CD14-positive monocyte (primary cell): ENCODE results near the gene TNKS1BP1. TPM values are rescaled to one million over a fixed set of nuclear protein-coding genes. Genes with fewer than 3 reads are reported as not detected.

Source experiments
- DNase-seq, 3 donors: peaks; one replicate each; pipeline ENCODE4 v3.0.0-alpha.2; 2011 to 2022
- H2AFZ ChIP-seq: 2 replicates; pipeline ENCODE4 v1.6.0; 2012; ENCODE audit warnings: mild to moderate bottlenecking, low read depth, low read length, inconsistent platforms; ENCODE audit not compliant: insufficient read depth, poor library complexity, severe bottlenecking
- H3K27ac ChIP-seq, 2 donors: 1 replicate in 1 of 2; 2 replicates in 1 of 2; pipeline ENCODE4 v1.5.1; 2012 to 2013; ENCODE audit warnings: low read length in 2 of 2, control low read depth in 1 of 2, inconsistent platforms in 1 of 2, low read depth in 1 of 2, mild to moderate bottlenecking in 1 of 2
- H3K27me3 ChIP-seq, 2 donors: one replicate each; pipeline versions ENCODE4 v1.6.0 to v1.6.1; 2011 to 2013; ENCODE audit warnings: low read length in 2 of 2; ENCODE audit not compliant: control insufficient read depth in 2 of 2, insufficient read depth in 2 of 2
- H3K36me3 ChIP-seq, 2 donors: replicated peaks in 1 of 2; 1 replicate in 1 of 2; 2 replicates in 1 of 2; pipeline versions ENCODE4 v1.5.1 to v1.6.1; 2012 to 2013; ENCODE audit warnings: low read length in 2 of 2, control low read depth in 1 of 2, inconsistent platforms in 1 of 2, mild to moderate bottlenecking in 1 of 2; ENCODE audit not compliant: insufficient read depth in 2 of 2, control insufficient read depth in 1 of 2
- H3K4me1 ChIP-seq, 2 donors: 1 replicate in 1 of 2; 2 replicates in 1 of 2; pipeline versions ENCODE4 v1.5.1 to v1.6.1; 2012 to 2013; ENCODE audit warnings: low read length in 2 of 2, control low read depth in 1 of 2, inconsistent platforms in 1 of 2, mild to moderate bottlenecking in 1 of 2, moderate library complexity in 1 of 2; ENCODE audit not compliant: insufficient read depth in 2 of 2, control insufficient read depth in 1 of 2
- H3K4me2 ChIP-seq: replicated peaks from 2 replicates; pipeline ENCODE3; 2012; ENCODE audit warnings: low read length, moderate library complexity, mild to moderate bottlenecking; ENCODE audit not compliant: poor library complexity, severe bottlenecking; ENCODE audit errors: extremely low read depth
- H3K4me3 ChIP-seq, 3 experiments: fragments of 200-600 bp in 1 of 3; sonication (generic) in 1 of 3; replicated peaks in 1 of 3; 1 replicate in 2 of 3; 2 replicates in 1 of 3; pipeline ENCODE4 v1.5.1; 2011 to 2013; ENCODE audit warnings: low read length in 3 of 3, mild to moderate bottlenecking in 3 of 3, control low read depth in 2 of 3, low read depth in 2 of 3, inconsistent platforms in 1 of 3, moderate library complexity in 1 of 3
- H3K79me2 ChIP-seq: 2 replicates; pipeline ENCODE4 v1.6.0; 2012; ENCODE audit warnings: mild to moderate bottlenecking, control low read depth, inconsistent platforms, low read length, moderate library complexity; ENCODE audit not compliant: insufficient read depth
- H3K9ac ChIP-seq: 2 replicates; pipeline ENCODE4 v1.6.0; 2017; ENCODE audit warnings: low read length, mild to moderate bottlenecking; ENCODE audit not compliant: insufficient read depth, poor library complexity, severe bottlenecking
- H3K9me3 ChIP-seq, 2 donors: replicated peaks in 1 of 2; 1 replicate in 1 of 2; 2 replicates in 1 of 2; pipeline versions ENCODE4 v1.5.1 to v1.6.1; 2012 to 2013; ENCODE audit warnings: low read length in 2 of 2, control low read depth in 1 of 2; ENCODE audit not compliant: control insufficient read depth in 1 of 2, insufficient read depth in 1 of 2
- H4K20me1 ChIP-seq: 2 replicates; pipeline ENCODE4 v1.6.0; 2012; ENCODE audit warnings: mild to moderate bottlenecking, low read length, control low read depth, moderate library complexity; ENCODE audit not compliant: insufficient read depth
- H3K27ac Mint-ChIP-seq, 7 donors: one replicate each; pipeline ENCODE4 v1.8.0; 2020; ENCODE audit warnings: mild to moderate bottlenecking in 7 of 7, mixed read lengths in 7 of 7, moderate library complexity in 6 of 7, inconsistent platforms in 2 of 7
- H3K27me3 Mint-ChIP-seq, 3 donors: one replicate each; pipeline ENCODE4 v1.8.0; 2021 to 2022; ENCODE audit warnings: low read depth in 3 of 3, mild to moderate bottlenecking in 3 of 3, mixed read lengths in 3 of 3, moderate library complexity in 3 of 3, inconsistent platforms in 1 of 3
- H3K36me3 Mint-ChIP-seq, 2 donors: one replicate each; pipeline ENCODE4 v1.8.0; 2020; ENCODE audit warnings: mixed read lengths in 2 of 2, inconsistent platforms in 1 of 2, mild to moderate bottlenecking in 1 of 2
- H3K4me1 Mint-ChIP-seq: one replicate; pipeline ENCODE4 v1.8.0; 2020; ENCODE audit warnings: mild to moderate bottlenecking, mixed read lengths
- H3K4me3 Mint-ChIP-seq, 2 donors: one replicate each; pipeline ENCODE4 v1.8.0; 2020; ENCODE audit warnings: mild to moderate bottlenecking in 2 of 2, mixed read lengths in 2 of 2, moderate library complexity in 1 of 2
- H3K9me3 Mint-ChIP-seq, 7 donors: one replicate each; pipeline ENCODE4 v1.8.0; 2020 to 2022; ENCODE audit warnings: mixed read lengths in 7 of 7, mild to moderate bottlenecking in 6 of 7, moderate library complexity in 6 of 7, inconsistent platforms in 2 of 7
- WGBS: methylation state at CpG from one replicate; pipeline ENCODE4 v1.1.5; 2013; ENCODE audit warnings: missing lambda C conversion rate; ENCODE audit not compliant: insufficient coverage; 5-methylcytosine and 5-hydroxymethylcytosine counted together
- intact Hi-C, 2 donors: fragments of 100-400 bp; cut with micrococcal nuclease; formaldehyde crosslinking; loops; one replicate each; pipeline versions ENCODE4 v1.15.0 to v1.15.1; 2023
- polyA plus RNA-seq, 3 donors: library from polyadenylated mRNA; depleted of rRNA in 1 of 3; unstranded in 2 of 3; stranded (reverse) in 1 of 3; fragments of 300-500 nt in 2 of 3; fragments of >200 nt in 1 of 3; fragmentation: Illumina TruSeq in 2 of 3; gene quantifications; 1 replicate in 2 of 3; 2 replicates in 1 of 3; pipeline ENCODE4 v1.2.3, GENCODE V29; 2012 to 2021
- TF ChIP-seq, protein P1 (sequence below): fragments of 200-600 bp; IDR thresholded peaks from one replicate; pipeline ENCODE4 v1.8.0; 2022; ENCODE audit warnings: antibody characterized with exemption, mild to moderate bottlenecking

Gene TNKS1BP1
- polyA plus RNA-seq, 3 donors: 0.29 to 1.2 (median 0.50) TPM

DNA sequence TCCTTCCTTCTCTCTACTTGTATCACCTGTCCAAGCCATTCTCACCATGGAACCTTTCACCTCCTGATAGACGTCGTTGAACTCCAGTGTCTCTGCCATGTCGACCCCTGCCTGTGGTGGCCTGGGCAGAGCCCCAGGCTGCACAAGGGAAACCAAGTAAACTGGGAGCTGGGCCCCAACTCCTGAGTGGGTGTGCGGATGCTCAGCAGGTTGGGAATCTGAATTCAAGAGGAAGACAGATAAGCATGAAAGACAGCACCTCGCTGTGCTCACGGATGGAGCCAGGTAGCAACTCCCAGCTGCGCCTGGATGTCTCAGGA is 10.2 kb upstream of the TNKS1BP1 start:
- peak overlapping the region; percentile 91 to 93 for H3K4me3 Mint-ChIP-seq
- peaks cover 26% of the 10 kb centered on the region for H3K4me1 Mint-ChIP-seq
- no peak for DNase-seq
- peak overlapping the region; percentile 32 to 79 for H3K27ac ChIP-seq
- TF ChIP-seq, protein P1, sequence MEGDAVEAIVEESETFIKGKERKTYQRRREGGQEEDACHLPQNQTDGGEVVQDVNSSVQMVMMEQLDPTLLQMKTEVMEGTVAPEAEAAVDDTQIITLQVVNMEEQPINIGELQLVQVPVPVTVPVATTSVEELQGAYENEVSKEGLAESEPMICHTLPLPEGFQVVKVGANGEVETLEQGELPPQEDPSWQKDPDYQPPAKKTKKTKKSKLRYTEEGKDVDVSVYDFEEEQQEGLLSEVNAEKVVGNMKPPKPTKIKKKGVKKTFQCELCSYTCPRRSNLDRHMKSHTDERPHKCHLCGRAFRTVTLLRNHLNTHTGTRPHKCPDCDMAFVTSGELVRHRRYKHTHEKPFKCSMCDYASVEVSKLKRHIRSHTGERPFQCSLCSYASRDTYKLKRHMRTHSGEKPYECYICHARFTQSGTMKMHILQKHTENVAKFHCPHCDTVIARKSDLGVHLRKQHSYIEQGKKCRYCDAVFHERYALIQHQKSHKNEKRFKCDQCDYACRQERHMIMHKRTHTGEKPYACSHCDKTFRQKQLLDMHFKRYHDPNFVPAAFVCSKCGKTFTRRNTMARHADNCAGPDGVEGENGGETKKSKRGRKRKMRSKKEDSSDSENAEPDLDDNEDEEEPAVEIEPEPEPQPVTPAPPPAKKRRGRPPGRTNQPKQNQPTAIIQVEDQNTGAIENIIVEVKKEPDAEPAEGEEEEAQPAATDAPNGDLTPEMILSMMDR: no peak
- H2AFZ ChIP-seq: peak overlapping the region; percentile 87
- intact Hi-C loops: no loop called here
- H3K36me3 ChIP-seq: peaks cover 32 to 39% of the 10 kb centered on the region in 2 donors
- peaks cover 28% of the 10 kb centered on the region for H3K79me2 ChIP-seq
- H3K4me2 ChIP-seq: peak overlapping the region; percentile 80
- H3K9ac ChIP-seq: peak overlapping the region; percentile 83
- 16% methylated on average over 6 of the region's 7 CpGs for WGBS
- peak overlapping the region; percentile 74 to 88 (median 80) for H3K4me3 ChIP-seq
- H3K27me3 ChIP-seq: no peaks in the 10 kb centered on the region
- H3K27me3 Mint-ChIP-seq: peaks cover 2 to 5% (median 4%) of the 10 kb centered on the region in 3 donors
- H3K27ac Mint-ChIP-seq: peak overlapping the region in 6 of 7 donors; percentile 26 to 95 (median 75)
- no peaks in the 10 kb centered on the region for H4K20me1 ChIP-seq
- peaks cover 39% of the 10 kb centered on the region in 2 donors for H3K36me3 Mint-ChIP-seq
- H3K4me1 ChIP-seq: peaks cover 18 to 23% of the 10 kb centered on the region in 2 donors
- H3K9me3 Mint-ChIP-seq: peaks cover 0 to 2% (median 0%) of the 10 kb centered on the region in 7 donors
- H3K9me3 ChIP-seq: no peaks in the 10 kb centered on the region

DNA sequence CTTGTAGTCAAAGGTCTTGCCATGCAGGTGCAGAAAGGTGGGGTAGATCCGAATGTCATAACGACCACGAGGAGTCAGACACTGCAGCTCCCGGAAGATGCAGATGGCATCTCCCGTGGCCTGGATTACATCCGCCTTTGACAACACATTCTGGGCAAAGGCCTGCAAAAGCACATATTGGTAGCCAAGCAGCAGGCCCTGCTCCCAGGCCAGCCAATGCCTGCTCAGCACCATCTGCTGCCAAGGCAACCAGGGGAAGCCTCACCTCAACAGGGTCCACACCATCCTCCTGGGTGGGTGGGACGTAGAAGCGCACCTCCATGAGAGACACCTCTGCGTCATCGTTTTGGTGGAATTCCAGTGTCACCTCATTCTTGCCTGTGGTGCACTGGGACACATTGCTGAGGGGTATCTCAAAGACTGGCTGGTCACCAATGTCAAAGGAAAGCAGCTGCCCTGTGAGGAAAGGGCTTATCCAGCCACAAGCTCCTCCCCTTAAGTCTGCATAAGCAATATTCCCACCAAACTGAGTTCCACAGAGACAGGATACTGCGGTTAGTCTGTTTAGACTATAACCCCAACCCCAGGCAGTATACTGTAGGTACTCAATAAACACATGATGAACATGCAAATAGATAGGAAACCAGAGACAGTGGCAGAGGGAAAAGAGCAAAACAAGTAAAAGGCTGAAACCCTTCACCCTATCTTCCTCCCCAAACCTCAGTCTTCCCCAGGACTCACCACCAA is 8.1 kb upstream of the TNKS1BP1 start:
- DNase-seq: no peak
- Histone ChIP-seq H3K4me1 (peaks cover 18 to 23% of the 10 kb centered on the region in 2 donors), H3K9me3 (no peaks in the 10 kb centered on the region), H3K9ac (no peak overlapping the region), H2AFZ (no peak overlapping the region), H3K79me2 (peaks cover 28% of the 10 kb centered on the region), H3K4me2 (no peak overlapping the region), H3K27me3 (no peaks in the 10 kb centered on the region), H3K4me3 (no peak overlapping the region), H3K36me3 (peaks cover 51 to 61% of the 10 kb centered on the region in 2 donors), H3K27ac (no peak overlapping the region), H4K20me1 (no peaks in the 10 kb centered on the region)
- peaks cover 0 to 1% (median 0%) of the 10 kb centered on the region in 3 donors for H3K27me3 Mint-ChIP-seq
- intact Hi-C loops: no loop called here
- TF ChIP-seq, protein P1: no peak
- no peaks in the 10 kb centered on the region for H3K9me3 Mint-ChIP-seq
- H3K4me3 Mint-ChIP-seq: no peak overlapping the region
- H3K36me3 Mint-ChIP-seq: peaks cover 56 to 58% of the 10 kb centered on the region in 2 donors
- H3K4me1 Mint-ChIP-seq: peaks cover 26% of the 10 kb centered on the region
- H3K27ac Mint-ChIP-seq: no peak overlapping the region
- 98% methylated on average over 10 of the region's 11 CpGs for WGBS
